Right atrium auricular region (tissue), 2 donors: ENCODE results near the gene CTBP1. TPM values are rescaled to one million over a fixed set of nuclear protein-coding genes. Genes with fewer than 3 reads are reported as not detected.
A peak's percentile ranks its signal among the peaks of the same experiment; 100 is the strongest.

ENCODE experiments used
- DNase-seq: peaks from one replicate; pipeline ENCODE4 v3.0.0-alpha.2; 2019; ENCODE audit warnings: low spot score
- H3K27ac ChIP-seq, 2 donors: fragments of 200-600 bp; sonication (generic); 1 replicate in 1 of 2; 2 replicates in 1 of 2; pipeline ENCODE4 v1.5.1; 2016 to 2019
- H3K27me3 ChIP-seq, 2 donors: fragments of 200-600 bp; sonication (generic); one replicate each; pipeline versions ENCODE4 v1.5.1 to v1.6.0; 2017 to 2019
- H3K36me3 ChIP-seq: fragments of 200-600 bp; sonication (generic); one replicate; pipeline ENCODE4 v1.5.1; 2016
- H3K4me1 ChIP-seq, 2 donors: fragments of 200-600 bp; sonication (generic); one replicate each; pipeline versions ENCODE4 v1.5.1 to v1.6.0; 2017 to 2019
- H3K4me3 ChIP-seq, 2 donors: fragments of 200-600 bp; sonication (generic); 1 replicate in 1 of 2; 2 replicates in 1 of 2; pipeline ENCODE4 v1.5.1; 2017 to 2019; ENCODE audit warnings: mild to moderate bottlenecking in 1 of 2, moderate library complexity in 1 of 2
- H3K9me3 ChIP-seq, 2 donors: fragments of 200-600 bp; sonication (generic); one replicate each; pipeline ENCODE4 v1.5.1; 2019
- total RNA-seq, 2 donors: library from RNA; depleted of rRNA; stranded (reverse); fragments of >200 nt; gene quantifications; one replicate each; pipeline ENCODE4 v1.1.0, GENCODE V29; 2016
- TF ChIP-seq, protein P1 (sequence below), 2 donors: fragments of 200-600 bp; sonication (generic); IDR thresholded peaks; one replicate each; pipeline ENCODE4 v1.5.1; 2019; ENCODE audit warnings: antibody characterized with exemption in 2 of 2

Gene CTBP1
- total RNA-seq, 2 donors from 2014 or later = 104 to 140 TPM

DNA sequence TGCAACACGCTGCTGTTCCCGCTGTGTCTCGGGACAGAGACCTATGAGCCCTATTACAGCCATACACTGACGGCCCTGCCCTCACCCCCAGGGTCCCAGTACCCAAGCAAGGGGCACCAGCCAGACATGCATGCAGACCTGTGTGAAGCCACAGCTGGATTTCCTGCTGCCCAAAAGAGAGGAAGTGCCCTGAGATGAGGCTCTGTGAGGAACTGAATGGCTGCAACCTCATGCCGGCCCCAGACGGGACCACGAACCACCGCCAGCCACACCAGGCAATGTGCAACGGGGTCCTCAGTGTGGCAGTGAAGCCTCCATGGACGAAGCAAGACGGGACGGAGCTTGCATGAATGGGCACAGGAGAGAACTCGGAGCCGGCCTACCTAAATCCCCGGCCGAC is 21.1 kb downstream of the CTBP1 start:
- Histone ChIP-seq H3K27ac (no peak overlapping the region), H3K4me1 (peaks cover 0 to 20% of the 10 kb centered on the region in 2 donors), H3K4me3 (no peak overlapping the region), H3K36me3 (peaks cover 85% of the 10 kb centered on the region), H3K27me3 (no peaks in the 10 kb centered on the region), H3K9me3 (no peaks in the 10 kb centered on the region)
- TF ChIP-seq, protein P1, sequence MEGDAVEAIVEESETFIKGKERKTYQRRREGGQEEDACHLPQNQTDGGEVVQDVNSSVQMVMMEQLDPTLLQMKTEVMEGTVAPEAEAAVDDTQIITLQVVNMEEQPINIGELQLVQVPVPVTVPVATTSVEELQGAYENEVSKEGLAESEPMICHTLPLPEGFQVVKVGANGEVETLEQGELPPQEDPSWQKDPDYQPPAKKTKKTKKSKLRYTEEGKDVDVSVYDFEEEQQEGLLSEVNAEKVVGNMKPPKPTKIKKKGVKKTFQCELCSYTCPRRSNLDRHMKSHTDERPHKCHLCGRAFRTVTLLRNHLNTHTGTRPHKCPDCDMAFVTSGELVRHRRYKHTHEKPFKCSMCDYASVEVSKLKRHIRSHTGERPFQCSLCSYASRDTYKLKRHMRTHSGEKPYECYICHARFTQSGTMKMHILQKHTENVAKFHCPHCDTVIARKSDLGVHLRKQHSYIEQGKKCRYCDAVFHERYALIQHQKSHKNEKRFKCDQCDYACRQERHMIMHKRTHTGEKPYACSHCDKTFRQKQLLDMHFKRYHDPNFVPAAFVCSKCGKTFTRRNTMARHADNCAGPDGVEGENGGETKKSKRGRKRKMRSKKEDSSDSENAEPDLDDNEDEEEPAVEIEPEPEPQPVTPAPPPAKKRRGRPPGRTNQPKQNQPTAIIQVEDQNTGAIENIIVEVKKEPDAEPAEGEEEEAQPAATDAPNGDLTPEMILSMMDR (IDR thresholded peaks at IDR 0.05) = no peak
- DNase-seq = no peak

DNA sequence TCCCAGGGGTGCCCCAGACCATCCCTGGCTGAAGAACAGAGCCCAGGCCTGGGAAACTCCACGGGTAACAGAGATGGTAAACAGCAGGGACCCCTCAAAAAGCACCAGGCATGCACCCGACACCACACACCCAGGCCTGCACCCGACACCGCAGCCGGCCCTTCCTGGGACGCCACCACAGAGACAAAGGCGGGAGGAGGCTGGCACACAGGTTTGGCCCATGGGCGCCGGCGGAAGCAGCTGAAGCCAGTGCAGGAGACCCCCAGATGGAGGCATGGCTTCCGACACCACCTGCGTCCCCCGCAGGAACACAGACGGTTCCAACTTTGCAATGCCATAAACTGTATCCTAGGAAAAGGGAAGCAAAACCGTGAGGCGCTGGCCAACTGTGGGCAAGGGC is 22.3 kb downstream of the CTBP1 start:
- Histone ChIP-seq H3K27ac (no peak overlapping the region), H3K9me3 (no peaks in the 10 kb centered on the region), H3K4me3 (no peak overlapping the region), H3K36me3 (peaks cover 90% of the 10 kb centered on the region), H3K4me1 (peaks cover 0 to 18% of the 10 kb centered on the region in 2 donors), H3K27me3 (no peaks in the 10 kb centered on the region)
- TF ChIP-seq, protein P1 (IDR thresholded peaks at IDR 0.05) = no peak
- DNase-seq = no peak

DNA sequence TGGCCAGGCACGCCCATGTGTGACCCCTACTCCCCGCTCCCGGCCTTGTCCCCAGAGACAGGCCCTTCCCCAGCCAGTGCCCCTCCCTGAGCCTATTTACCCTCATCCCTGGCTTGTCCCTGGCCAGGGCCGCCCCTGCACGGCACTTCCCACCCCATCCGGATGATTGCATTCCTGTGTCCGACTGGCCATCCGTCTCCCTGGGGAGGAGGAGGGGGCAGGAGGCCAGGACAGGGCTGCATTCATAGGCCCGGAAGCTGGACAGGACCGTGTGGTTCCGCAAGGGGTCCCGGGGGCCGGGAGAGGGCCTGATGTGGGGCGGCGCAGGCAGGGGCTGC is 22.8 kb downstream of the CTBP1 start:
- Histone ChIP-seq H3K36me3 (peaks cover 90% of the 10 kb centered on the region), H3K9me3 (no peaks in the 10 kb centered on the region), H3K27ac (peak overlapping the region in 1 of 2 donors; percentile 23), H3K4me3 (peak overlapping the region in 1 of 2 donors; percentile 1), H3K27me3 (no peaks in the 10 kb centered on the region), H3K4me1 (peaks cover 0 to 18% of the 10 kb centered on the region in 2 donors)
- DNase-seq = peak; percentile 76
- TF ChIP-seq, protein P1 (IDR thresholded peaks at IDR 0.05) = no peak

DNA sequence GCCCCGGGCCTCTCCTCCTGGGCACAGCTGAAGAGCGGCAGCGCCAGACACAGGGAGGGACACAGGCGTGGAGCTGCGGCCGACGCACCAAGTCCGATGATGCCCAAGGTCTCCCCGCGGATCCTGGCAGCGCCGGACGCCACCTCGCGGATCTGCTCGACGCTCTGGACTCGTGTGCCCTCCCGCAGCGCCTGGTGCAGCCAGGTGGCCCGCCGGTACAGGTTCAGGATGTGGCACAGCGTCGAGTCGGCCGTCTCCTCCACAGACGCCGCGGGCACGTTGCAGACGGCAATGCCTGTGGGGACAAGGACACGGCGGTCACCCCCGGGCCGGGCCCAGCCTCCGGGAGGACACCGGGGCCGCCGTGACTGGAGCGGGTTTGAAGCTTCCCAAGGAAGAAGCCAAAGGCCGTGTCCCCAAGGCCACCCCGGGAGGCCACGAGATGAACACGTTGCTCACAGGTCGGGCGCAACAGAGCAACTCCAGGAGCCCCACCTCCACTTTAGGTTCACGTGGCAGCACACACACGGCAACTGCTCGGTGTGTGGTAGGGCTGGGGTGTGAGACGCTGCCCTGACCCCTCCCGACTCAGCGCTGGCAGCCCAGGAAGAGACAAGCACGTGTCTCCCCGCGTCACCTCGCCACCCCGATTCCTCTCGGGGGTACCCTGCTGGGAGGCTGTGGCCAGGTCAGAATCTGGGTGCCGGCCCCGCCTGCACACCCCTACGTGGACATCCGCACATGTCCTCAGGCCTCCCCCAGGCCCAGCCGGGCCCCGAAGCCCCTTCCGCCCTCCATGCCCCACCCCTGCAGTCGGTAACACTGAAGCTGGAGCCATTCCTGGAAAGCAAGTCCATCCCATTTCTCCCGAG is 23.4 kb downstream of the CTBP1 start:
- peaks cover 88% of the 10 kb centered on the region for H3K36me3 ChIP-seq
- H3K9me3 ChIP-seq = no peaks in the 10 kb centered on the region
- H3K27ac ChIP-seq = peak overlapping the region in 1 of 2 donors; percentile 23
- TF ChIP-seq, protein P1 (IDR thresholded peaks at IDR 0.05) = no peak
- no peak for DNase-seq
- H3K4me3 ChIP-seq = peak overlapping the region in 1 of 2 donors; percentile 1
- H3K4me1 ChIP-seq = peaks cover 0 to 18% of the 10 kb centered on the region in 2 donors
- no peaks in the 10 kb centered on the region for H3K27me3 ChIP-seq

DNA sequence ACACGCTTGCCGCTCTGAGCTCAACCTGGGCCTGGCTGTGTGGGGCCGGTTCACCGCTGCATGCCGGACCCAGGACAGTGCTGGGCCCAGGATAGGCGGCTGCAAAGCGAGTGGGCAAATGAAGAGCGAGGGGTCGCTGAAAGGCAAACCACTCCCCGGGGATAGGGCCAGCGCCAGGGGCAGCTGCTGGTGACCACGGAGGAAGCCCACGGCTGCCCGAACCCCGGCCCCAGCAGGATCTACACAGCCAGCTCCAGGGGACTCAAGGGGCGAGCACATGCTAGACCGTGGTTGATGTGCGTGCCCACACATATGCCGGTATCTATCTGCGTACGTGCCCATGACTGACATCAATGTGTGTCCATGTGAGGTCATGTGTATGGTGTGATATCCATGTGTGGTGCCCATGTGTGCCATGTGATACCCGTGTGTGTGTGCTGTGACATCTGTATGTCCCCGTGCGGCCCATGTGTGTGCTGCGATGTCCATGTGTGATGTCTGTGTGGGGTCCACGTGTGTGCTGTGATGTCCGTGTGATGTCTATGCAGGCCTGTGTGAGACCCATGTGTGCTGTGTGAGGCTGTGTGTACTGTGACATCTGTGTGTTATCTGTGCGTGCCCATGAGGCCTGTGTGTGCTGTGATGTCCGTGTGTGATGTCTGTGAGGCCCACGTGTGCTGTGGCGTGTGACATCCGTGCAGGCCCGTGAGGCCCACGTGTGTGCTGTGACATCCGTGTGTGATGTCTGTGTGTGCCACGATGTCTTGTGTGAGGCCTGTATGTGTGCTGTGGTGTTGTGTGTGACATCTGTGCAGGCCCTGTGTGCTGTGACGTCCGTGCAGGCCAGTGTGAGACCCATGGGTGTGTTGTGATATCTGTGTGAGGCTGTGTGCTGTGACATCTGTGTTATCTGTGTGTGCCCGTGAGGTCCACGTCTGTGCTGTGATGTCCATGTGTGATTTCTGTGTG is 24.8 kb downstream of the CTBP1 start:
- H3K4me3 ChIP-seq = no peak overlapping the region
- H3K27ac ChIP-seq = no peak overlapping the region
- H3K36me3 ChIP-seq = peaks cover 74% of the 10 kb centered on the region
- DNase-seq = no peak
- no peaks in the 10 kb centered on the region for H3K27me3 ChIP-seq
- H3K4me1 ChIP-seq = peaks cover 0 to 24% of the 10 kb centered on the region in 2 donors
- TF ChIP-seq, protein P1 (IDR thresholded peaks at IDR 0.05) = no peak
- H3K9me3 ChIP-seq = no peaks in the 10 kb centered on the region
